Activated T-helper 1 cell treated with anti-CD3 and anti-CD28 coated beads, Interleukin-12 subunit alpha, Interleukin-12 subunit beta, Interleukin-2, Interleukin-4 antibody, amounts not matched to agents 30 ng/mL and 10 ng/mL and 1 ng/mL, durations not matched to agents 14 hours and 24 hours and 36 hours (primary cell): Measurements from ENCODE around the gene NRG2. TPM values are rescaled to one million over a fixed set of nuclear protein-coding genes. Genes with fewer than 3 reads are reported as not detected.

ENCODE experiments used
- DNase-seq: peaks from one replicate; pipeline ENCODE4 v3.0.0; 2021; ENCODE audit warnings: low spot score
- H3K27ac Mint-ChIP-seq: one replicate; pipeline ENCODE4 v1.8.0; 2021; ENCODE audit warnings: mild to moderate bottlenecking, mixed read lengths
- H3K27me3 Mint-ChIP-seq: one replicate; pipeline ENCODE4 v1.8.0; 2022; ENCODE audit warnings: mild to moderate bottlenecking, moderate library complexity, mixed read lengths; ENCODE audit not compliant: insufficient read depth
- H3K36me3 Mint-ChIP-seq: one replicate; pipeline ENCODE4 v1.8.0; 2021; ENCODE audit warnings: low read depth, mixed read lengths
- H3K4me1 Mint-ChIP-seq: one replicate; pipeline ENCODE4 v1.8.0; 2021; ENCODE audit warnings: low read depth, mixed read lengths
- H3K4me3 Mint-ChIP-seq: one replicate; pipeline ENCODE4 v1.8.0; 2021; ENCODE audit warnings: mild to moderate bottlenecking, moderate library complexity, mixed read lengths
- H3K9me3 Mint-ChIP-seq: one replicate; pipeline ENCODE4 v1.8.0; 2021; ENCODE audit warnings: mixed read lengths
- intact Hi-C: fragments of 100-400 bp; cut with micrococcal nuclease; formaldehyde crosslinking; loops from one replicate; pipeline ENCODE4 v1.15.1; 2024
- total RNA-seq: library from RNA; stranded (reverse); gene quantifications from 2 replicates; pipeline ENCODE4 v1.2.3, GENCODE V29; 2022

NRG2 gene
- total RNA-seq, 1 donor from 2014 or later = 0.08 TPM

GRCh38 chr5:139803978-139804377 lies 239.1 kb downstream of the NRG2 start:
- no peak overlapping the region for H3K27ac Mint-ChIP-seq
- H3K4me3 Mint-ChIP-seq = no peak overlapping the region
- no peaks in the 10 kb centered on the region for H3K36me3 Mint-ChIP-seq
- peaks cover 14% of the 10 kb centered on the region for H3K27me3 Mint-ChIP-seq
- intact Hi-C loops = no loop called here
- H3K9me3 Mint-ChIP-seq = no peaks in the 10 kb centered on the region
- no peak for DNase-seq
- H3K4me1 Mint-ChIP-seq = no peaks in the 10 kb centered on the region

- Mint-ChIP-seq H3K9me3 (no peaks in the 10 kb centered on the region), H3K4me3 (no peak overlapping the region), H3K27me3 (peaks cover 51% of the 10 kb centered on the region), H3K36me3 (no peaks in the 10 kb centered on the region), H3K4me1 (no peaks in the 10 kb centered on the region), H3K27ac (no peak overlapping the region)
- no peak for DNase-seq
- intact Hi-C loops = no loop called here
Observed at GRCh38 chr5:139799359-139799758, 243.7 kb downstream of the NRG2 start.

- DNase-seq = no peak
- no peaks in the 10 kb centered on the region for H3K4me1 Mint-ChIP-seq
- peaks cover 56% of the 10 kb centered on the region for H3K27me3 Mint-ChIP-seq
- no peak overlapping the region for H3K4me3 Mint-ChIP-seq
- intact Hi-C loops = no loop called here
- H3K27ac Mint-ChIP-seq = no peak overlapping the region
- H3K9me3 Mint-ChIP-seq = no peaks in the 10 kb centered on the region
- no peaks in the 10 kb centered on the region for H3K36me3 Mint-ChIP-seq
Observed at GRCh38 chr5:139798883-139799282, 244.2 kb downstream of the NRG2 start.

GRCh38 chr5:139797856-139798510 lies 245.1 kb downstream of the NRG2 start:
- no peaks in the 10 kb centered on the region for H3K4me1 Mint-ChIP-seq
- peaks cover 59% of the 10 kb centered on the region for H3K27me3 Mint-ChIP-seq

GRCh38 chr5:139797335-139797734 lies 245.8 kb downstream of the NRG2 start:
- Mint-ChIP-seq H3K27me3 (peaks cover 63% of the 10 kb centered on the region), H3K27ac (no peak overlapping the region), H3K4me1 (no peaks in the 10 kb centered on the region), H3K4me3 (no peak overlapping the region), H3K36me3 (no peaks in the 10 kb centered on the region), H3K9me3 (no peaks in the 10 kb centered on the region)
- intact Hi-C loops = no loop called here
- DNase-seq = no peak

More at GRCh38 chr5:139797856-139798510, 245.1 kb downstream of the NRG2 start:
- Mint-ChIP-seq H3K27ac (no peak overlapping the region), H3K9me3 (no peaks in the 10 kb centered on the region), H3K36me3 (no peaks in the 10 kb centered on the region), H3K4me3 (no peak overlapping the region)
- intact Hi-C loops = no loop called here
- DNase-seq = no peak

Other genes starting within 250 kb of the NRG2 start
- gene PSD2, start 247.5 kb downstream of the NRG2 start, total RNA-seq = not detected in 2 replicates
- gene PURA, start 70.8 kb upstream of the NRG2 start, total RNA-seq = 10.6 and 12.2 TPM in 2 replicates
- gene IGIP, start 82.6 kb upstream of the NRG2 start, total RNA-seq = 2.5 and 3.5 TPM in 2 replicates
- gene CYSTM1, start 131.9 kb upstream of the NRG2 start, total RNA-seq = 16.6 and 17.2 TPM in 2 replicates